Middle frontal gyrus (tissue), 1 donor: ENCODE data around the gene APP.
"Not testable (repeated sequence)": the region's sequence is repeated elsewhere in the genome, so short reads cannot be mapped to it uniquely, and the experiment has no call there.

Source experiments
- DNase-seq: peaks from one replicate; pipeline ENCODE4 v3.0.0-alpha.2; 2015; ENCODE audit warnings: low spot score; ENCODE audit errors: extremely low spot score

APP gene

GRCh38 chr21:26023406-26023805 is 147.2 kb downstream of the APP start:
- DNase-seq: not testable (repeated sequence)

DNA sequence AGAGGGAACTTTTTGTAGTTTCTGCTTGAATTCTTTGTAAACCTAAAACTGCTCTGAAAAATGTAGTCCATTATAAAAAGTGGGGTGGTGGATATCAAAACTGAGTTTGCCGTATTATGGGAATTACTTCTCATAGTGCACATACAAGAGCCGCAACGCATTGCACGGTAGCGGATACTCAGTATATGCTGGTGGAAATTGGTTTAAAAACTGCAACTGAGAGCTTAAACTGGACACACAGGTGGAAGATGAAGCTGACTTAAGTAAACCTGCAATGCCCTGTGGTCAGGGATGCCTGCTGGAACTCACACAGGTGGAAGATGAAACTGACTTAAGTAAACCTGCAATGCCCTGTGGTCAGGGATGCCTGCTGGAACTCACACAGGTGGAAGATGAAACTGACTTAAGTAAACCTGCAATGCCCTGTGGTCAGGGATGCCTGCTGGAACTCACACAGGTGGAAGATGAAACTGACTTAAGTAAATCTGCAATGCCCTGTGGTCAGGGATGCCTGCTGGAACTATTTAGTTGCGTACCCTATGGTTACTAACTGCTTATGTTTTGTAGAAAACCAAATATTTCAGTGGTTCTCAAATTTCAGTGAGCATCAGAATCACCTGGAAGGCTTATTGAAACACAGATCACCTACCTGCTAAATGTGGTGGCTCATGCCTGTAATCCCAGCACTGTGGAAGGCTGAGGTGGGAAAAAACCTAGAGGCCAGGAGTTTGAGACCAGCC is 147.8 kb downstream of the APP start:
- not testable (repeated sequence) for DNase-seq

- DNase-seq: no peak
Observed at GRCh38 chr21:26020510-26020909, 150.1 kb downstream of the APP start.

DNA sequence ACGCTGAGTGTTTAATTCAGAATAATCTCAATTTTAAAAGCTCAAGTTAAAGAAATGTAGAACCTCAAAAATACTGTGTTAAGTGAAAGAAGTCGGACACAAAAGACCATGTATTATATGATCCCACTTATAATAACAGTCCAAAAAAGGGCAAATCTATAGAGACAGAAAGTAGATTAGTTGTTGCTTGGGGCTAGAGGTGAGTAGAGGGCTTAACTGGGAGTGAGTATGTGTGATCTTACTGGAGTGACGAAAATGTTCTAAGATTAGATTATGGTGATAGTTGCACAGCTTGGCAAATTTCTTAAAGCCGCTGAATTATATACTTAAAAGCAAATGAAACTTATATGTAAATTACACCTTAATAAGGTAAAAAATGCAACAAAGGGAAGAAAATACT is 150.5 kb downstream of the APP start:
- DNase-seq: no peak

DNA sequence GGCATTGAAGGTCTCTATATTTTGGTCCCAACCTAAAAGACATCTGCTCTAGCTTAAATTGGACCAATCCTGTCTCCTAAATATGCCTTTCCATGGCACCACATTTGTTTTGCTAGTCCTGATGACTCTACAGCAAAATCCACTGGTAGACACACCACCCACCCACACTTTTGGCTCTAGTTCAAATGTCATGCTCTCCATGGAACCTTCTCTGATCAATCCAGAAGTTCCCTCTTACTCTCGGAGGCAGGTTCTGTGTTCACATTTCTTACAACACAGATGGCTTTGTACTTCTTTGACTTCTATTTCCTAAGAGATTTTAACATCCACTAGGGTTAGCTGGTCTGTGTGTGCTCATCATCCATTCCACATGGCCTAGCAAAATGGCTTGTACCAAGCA is 151.3 kb downstream of the APP start:
- DNase-seq: no peak

- no peak for DNase-seq
Observed at GRCh38 chr21:26013970-26014369, 156.6 kb downstream of the APP start.

DNA sequence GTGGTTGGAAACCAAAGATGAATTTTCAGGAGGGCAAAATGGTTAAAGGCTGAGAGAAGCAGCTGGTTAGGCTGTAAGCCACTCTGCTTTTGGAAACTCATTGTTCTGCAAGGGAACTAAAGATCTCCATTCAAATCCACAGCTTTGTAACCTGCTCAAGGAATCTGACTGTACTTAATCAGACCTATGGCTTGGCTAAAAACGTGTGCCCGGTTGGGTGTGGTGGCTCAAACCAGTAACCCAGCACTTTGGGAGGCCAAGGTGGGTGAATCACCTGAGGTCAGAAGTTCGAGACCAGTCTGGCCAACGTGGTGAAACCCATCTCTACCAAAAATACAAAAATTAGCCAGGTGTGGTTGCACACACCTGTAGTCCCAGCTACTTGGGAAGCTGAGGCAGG is 158.1 kb downstream of the APP start:
- not testable (repeated sequence) for DNase-seq

DNA sequence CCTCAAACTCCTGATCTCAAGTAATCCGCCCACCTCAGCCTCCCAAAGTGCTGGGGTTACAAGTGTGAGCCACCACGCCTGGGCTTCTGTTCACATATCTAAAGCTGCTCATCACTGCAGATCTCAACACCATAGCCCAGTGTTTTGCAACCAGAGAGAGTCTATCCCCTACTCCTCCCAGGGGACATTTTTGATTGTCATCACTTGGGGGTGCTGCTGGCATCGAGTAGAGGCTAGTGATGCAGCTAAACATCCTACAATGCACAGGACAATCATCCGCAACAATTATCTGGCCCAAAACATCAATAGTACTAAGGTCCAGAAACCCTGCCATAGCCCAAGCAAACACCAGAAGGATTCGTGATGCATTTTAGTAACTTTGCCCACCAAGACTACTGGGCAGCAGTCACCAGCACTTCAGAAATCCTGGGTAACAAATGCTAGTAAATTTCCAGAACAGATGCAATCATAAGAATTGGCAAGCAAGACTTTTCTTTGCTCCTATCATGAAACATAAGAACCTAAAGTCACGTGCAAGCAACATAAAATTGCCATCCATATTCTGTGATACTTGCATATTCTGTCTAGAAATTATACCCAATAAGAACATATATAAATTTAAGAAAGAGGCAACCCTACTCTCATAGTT is 159.2 kb downstream of the APP start:
- no peak for DNase-seq

DNA sequence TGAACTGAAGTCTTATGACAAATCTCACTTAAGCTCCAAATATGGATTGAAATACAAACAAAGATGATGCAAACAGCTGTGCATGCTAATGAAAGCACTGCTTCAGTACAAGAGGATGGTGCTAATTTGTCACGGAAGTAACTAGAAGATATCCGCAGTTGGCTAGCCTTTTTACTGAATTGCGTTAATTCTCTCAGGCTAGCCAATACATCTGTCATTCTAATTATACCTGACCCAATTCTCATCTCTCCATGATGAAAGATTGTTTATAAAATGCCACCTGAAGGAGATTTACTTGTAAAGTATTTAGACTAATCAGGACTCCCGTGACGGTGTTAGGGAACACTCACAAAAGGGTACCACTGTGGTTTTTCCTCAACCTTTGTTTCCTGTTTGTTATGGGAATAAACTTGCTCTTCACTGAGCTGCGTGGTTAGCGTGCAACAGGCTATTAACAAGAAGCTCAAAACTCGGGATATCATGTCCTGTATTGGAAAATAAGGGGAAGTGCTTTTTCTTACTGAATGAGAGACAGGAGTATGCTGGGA is 162.5 kb downstream of the APP start:
- no peak for DNase-seq

DNA sequence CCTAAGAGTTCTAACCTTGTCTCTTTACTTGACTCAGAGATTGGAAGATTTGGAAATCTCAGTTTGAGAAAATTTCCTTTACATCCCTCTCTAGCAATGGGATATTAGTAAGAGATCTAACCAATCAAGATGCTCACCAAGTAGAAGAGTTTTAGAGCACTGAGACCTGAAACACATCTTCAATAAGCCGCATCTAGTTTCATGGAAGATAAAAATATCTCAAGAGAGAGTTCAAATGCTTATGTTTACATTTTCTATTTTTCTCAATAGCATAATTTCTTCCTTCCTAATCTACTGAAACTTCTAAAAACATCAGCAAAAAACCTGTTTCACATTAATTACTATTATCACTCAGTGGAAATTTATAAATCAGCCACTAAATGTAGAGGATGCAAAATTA is 165.1 kb downstream of the APP start:
- no peak for DNase-seq

GRCh38 chr21:26003404-26003803 is 167.2 kb downstream of the APP start:
- DNase-seq: no peak

- DNase-seq: no peak
Observed at GRCh38 chr21:26001356-26001755, 169.2 kb downstream of the APP start.

- DNase-seq: no peak
Observed at GRCh38 chr21:25999921-26000582, 170.5 kb downstream of the APP start.

DNA sequence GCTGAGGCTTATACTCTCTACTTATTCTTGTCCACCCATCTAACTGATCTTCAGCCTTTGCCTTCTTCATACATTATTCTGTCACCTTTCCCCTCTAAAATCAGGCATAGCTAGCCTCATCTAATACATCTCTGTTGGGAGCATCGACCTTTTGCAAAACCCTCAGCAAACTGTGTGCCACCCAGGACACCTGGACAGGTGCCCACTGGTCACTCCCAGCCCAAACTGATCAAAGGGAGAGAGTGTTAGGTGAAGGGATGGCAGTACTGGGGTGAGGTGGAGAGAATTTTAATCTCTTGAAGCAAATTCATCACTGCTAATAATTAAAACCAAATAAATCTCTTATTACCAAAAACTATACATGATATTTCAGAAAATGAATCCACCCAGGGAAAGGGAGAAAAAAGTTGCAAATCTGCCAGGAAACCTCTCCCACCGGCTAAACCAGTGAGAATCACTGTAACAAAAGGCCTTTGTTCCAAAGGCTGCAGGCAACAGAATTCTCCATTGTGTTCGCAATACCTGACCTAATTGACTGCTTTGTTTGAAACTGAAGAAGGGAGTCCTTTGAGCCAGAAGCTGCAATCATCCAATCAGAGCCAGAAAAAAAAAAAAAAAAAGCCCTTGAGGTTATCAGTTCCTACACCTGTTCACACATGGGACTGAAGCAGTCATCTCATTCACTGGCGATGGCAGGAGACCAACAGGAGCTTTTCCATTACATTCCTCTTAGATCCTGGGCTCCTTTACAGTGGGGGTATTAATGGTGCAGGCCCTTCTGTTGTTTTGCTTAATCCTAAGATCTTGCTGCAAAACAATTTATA is 172.6 kb downstream of the APP start:
- DNase-seq: no peak

- DNase-seq: no peak
Observed at GRCh38 chr21:25995278-25995677, 175.3 kb downstream of the APP start.

DNA sequence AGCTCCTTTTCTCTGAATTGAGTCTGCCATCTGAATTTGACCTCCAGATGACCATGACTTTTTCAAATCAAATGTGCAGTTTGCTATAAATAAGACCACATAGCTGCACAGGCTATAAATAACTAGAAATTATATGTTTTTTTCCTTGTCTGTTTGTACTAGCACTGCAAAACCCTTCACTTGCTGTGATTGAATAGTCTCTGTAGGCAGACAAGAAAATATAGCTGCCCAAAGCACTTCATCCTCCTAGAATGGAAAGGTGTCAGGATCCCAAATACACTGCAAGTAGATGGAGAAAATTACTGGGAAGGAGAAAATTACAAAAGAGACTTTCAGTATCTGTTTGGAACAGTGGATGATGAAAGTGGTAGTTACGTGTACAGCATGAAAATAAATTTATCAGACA is 175.8 kb downstream of the APP start:
- no peak for DNase-seq

DNA sequence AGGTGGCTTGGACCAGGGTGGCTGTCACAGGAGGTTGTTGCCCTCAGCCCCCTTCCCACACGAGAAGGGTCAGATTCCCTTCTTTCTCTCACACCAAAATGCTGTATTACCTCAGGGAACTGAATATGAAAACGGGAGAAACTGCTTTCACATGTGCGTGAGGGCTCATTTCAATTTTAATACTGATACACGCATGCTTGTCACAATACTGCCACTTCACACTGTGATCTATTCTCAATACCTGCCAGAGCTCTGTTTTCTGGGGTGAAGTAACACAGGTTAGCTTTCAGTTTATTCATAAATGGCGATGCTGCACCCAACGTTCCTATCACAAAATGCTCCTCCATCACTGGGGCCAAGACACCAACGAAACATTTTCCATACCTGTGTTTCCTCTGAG is 181.8 kb downstream of the APP start:
- DNase-seq: no peak

DNA sequence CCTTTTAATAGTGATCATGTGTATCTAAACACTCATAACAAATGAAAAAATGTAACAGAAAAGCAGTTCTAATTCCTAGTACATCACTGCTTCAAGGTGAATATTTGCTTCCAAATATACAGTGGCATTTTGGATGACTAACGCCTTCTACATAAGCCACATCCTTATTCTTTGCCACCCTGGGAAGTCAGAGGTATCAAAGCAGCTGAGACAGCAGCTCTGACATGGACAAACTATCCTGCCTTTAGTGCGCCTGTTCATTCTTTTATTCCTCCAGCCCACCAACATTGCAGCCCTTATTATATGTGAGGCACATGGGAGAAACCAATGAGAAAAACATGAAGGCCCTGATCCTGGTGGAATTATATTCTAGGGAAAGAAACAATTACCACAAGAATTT is 183.0 kb downstream of the APP start:
- no peak for DNase-seq

DNA sequence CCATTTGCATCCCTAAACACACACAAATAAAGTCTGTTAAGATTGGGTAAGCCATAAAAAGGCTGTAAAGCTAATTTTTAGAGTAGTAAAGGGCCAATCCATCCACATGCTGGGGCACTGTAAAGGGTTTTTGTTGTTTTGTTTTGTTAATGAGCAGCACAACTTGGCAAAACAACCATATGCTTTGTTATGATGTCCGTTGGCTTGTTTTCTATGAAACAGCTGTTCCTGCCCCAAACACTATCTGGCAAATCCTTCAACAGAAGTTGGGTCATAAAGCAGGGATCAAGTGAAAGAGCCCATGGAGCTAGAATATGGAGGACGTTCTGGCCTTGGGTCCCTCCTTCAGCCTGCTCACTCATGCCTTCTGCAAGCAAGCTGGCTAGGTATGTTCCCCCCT is 183.6 kb downstream of the APP start:
- DNase-seq: no peak

- DNase-seq: no peak
Observed at GRCh38 chr21:25985990-25986389, 184.6 kb downstream of the APP start.

GRCh38 chr21:25984538-25984937 is 186.0 kb downstream of the APP start:
- DNase-seq: no peak
